HG03097 (cell line): Measurements from ENCODE around the gene OR2A1.
"Not testable (repeated sequence)": the region's sequence is repeated elsewhere in the genome, so short reads cannot be mapped to it uniquely, and the experiment has no call there.

Experiments
- ATAC-seq: cut with Tn5 transposase; IDR thresholded peaks from one replicate; pipeline ENCODE4 v1.9.1; 2021; ENCODE audit not compliant: unreplicated experiment, low FRiP score

OR2A1 gene

DNA sequence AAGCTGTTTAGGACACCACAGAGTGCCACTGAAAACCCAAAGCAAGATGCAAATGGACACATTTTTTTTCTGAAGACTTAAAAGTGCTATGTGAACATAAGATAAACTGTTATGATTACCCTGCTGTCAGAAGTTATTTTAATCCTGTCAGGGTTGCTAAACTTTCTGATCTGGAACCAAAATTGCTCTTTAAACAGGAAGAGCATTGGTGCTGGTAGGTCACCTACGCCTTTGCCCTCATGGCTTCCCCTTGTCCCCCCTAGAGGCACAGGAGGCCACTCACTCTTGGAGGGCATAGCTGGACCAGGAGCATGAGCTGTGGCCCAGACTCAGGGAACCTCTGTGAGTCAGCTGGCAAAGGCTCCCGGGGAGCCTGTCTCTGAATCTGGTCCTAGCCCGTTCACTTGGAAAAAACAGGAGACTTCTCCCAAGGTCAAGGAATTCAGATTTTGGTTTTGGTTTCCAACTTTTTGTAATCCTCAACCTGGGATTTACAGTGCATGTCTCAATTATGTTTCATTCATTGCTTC lies 9.5 kb downstream of the OR2A1 start:
- ATAC-seq, result not testable (repeated sequence)

DNA sequence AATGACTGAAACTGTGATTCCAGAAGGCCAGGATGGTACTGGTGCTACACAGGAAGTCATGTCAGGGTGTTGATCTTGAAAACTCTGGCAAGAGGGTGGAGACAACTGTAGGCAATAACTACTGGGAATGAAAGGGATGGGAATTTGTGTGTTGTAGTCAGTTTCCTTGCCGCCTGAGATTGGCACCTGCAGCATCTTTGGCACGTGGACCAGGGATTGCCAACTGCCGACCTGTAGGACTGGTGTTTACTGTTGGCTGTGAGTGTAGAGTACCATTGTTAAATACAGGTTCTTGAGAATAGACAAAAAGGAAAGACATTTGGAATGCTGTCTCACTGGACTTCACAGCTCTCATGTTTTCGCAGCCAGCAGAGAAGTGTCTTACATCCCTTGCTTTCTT lies 11.1 kb downstream of the OR2A1 start:
- ATAC-seq, result not testable (repeated sequence)

DNA sequence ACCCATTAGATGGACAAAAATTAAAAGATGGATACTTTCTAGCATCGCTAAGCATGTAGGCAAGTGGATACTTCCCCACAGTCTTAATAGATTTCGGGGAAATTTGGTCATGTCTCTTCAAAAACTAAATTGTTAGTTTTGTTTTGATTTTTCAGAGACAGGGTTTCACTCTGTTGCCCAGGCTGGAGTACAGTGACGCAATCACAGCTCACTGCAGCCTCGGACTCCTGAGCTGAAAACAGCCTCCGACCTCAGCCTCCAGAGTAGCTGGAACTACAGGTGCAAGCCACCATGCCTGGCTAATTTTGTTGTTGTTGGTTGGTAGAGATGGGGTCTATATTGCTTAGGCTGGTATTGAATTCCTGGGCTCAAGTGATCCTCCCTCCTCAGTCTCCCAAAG lies 13.6 kb downstream of the OR2A1 start:
- ATAC-seq, result not testable (repeated sequence)

DNA sequence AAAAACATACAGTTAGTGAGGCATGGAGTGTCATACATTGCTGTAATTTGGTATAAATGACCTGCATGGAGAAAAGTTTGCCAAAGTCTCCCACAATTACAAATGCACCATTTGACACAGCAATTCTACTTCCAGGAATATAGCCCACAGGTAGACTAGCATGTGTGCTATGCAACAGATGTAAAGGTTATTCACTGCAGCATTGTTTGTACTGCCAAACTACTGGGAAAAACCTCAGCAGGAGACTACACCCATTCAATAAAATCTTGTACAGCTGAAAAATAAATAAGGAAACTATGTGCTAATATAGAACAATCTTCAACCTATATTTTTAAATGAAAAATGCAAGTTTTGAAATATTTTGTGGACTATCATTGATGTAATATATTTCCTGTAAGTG lies 17.8 kb downstream of the OR2A1 start:
- not testable (repeated sequence) for ATAC-seq

DNA sequence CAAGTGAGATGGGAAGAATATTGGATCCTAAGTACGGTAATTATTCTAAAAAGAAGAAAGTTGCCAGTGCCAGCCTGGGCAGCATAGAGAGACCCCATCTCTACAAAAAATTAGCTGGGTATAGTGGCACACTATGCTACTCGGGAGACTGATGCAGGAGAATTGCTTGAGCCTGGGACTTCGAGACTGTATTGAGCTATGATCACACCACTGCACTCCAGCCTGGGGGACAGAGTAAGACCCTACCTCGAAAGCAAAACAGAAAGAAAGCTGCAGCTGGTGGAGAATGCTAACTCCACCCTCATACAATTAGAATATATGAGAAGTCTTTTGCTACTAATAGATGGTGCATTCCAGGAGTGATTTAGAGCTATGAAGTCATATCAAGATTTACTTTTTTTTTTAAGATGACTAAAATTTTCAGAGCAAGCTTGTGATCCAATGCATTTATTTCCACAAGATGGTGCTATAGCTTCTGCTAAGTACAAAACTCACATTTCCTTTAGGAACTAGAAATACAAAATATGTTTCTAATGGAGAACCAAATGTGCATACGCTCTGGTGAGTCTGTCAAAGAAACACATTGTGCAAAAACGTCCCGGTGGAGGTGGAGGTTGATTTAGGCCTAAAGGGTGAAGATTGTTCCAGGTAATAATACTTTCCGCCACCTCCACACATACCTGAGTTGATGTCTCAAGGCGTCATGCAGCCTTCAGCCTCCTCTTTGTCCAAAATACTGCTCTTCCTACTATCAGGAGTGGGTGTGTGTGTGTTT lies 19.2 kb downstream of the OR2A1 start:
- ATAC-seq, result not testable (repeated sequence)

DNA sequence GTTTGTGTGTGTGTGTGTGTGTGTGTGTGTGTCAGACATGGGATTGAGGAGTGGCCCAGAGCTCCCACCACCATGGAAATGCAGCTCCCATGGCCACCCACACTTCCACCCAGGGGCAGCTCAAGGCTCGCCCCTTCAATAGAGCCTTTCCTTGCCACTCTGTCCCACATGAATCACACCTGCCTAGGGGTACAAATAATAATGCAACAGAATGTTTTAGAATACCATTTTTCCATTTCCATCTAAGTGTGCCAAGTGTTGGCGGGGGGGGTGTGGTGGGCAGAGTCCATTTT lies 19.7 kb downstream of the OR2A1 start:
- not testable (repeated sequence) for ATAC-seq

DNA sequence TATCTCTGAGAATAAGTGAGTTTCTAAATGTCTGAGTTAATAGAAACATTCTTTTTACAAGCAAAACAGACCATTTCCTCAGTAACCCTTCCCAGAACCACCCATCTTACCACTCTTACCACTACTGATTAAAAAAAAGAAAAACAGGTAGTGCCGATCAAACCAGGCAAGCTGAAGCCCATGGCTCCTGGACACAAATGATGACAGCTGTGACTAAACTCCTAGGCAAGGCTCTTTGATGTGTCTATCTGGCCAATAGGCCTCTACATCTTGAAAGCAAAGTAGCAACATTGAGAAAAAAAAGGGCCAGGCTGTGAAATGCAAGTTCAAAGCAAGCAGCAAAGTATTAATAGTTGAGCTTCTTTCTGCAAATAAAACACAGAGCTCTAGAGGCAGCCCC lies 36.4 kb downstream of the OR2A1 start:
- not testable (repeated sequence) for ATAC-seq

DNA sequence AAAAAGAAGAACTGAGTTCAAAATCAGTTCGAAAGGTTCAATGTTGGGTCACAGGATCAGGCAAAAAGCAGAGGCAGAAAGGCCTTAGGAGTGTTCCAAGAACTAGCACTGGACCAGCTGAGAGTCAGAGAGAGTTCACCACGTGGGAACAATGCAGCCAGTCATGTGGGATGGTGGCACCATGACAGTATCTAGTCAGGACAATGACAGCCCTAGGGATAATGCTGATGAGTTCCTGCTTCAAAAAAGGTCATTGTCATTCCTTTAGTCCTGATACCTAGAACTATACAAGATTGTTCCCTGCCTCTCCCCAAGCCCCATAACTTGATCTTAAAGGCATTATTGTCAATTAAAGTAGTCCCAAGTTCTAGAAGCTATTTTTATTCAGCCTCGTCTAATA lies 39.4 kb downstream of the OR2A1 start:
- not testable (repeated sequence) for ATAC-seq

DNA sequence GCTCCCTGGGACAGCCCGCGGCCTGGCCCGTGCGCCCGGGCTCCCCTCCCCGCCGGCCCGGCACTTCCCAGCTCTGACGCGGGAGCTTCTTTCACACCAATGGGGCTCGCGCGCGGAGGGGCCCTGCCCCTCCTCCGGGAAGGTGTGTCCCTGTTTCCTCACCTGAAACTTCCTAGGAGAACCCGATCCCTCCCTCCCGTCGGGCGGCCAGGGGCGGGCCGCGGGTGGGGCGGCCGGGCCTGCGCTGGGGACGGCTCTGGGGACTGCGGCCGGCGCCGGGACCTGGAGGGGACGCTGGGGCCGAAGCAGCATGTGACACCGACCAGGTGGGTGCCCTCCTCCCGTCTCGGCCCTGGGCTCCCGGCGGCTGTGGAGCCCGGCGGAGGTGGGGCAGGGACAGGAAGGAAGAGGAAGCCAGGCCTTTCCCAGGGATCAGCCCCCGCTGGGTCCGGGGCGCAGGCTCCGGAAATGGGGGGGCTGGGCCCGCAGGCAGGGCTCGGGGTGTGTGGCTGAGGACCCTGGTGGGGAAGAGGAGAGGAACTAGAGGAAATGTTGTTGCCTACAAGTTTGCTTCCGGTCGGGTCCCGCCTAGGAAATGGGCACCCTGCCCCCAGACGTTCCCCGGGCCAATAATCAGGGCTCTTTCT lies 43.1 kb downstream of the OR2A1 start, which contains the start of gene ARHGEF5:
Gene ARHGEF5 (plus strand): TSS at position 227 of the 647 bp plus-strand sequence. CDS start 7,268 bp downstream, outside the sequence.
- peak; percentile 72 for ATAC-seq

DNA sequence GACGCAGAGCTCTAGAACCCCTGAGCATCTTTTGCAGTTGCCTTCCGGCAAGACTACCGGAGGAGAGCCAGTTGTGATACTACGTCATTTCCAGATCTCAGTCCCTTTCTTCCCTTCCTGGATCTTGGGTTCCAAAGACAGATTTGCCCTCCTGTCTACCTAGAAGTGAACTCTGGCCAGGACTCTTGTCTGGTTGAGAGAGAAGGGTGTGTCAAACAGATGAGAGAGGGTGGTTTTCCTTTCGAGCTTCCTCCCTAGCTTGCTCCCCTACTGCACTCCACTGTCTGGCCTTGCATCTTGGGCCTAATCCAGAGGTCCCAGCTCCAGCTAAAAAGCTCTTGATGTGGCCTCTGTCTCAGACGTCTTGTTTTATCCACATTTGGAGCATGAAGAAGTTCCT lies 44.0 kb downstream of the OR2A1 start:
- not testable (repeated sequence) for ATAC-seq

DNA sequence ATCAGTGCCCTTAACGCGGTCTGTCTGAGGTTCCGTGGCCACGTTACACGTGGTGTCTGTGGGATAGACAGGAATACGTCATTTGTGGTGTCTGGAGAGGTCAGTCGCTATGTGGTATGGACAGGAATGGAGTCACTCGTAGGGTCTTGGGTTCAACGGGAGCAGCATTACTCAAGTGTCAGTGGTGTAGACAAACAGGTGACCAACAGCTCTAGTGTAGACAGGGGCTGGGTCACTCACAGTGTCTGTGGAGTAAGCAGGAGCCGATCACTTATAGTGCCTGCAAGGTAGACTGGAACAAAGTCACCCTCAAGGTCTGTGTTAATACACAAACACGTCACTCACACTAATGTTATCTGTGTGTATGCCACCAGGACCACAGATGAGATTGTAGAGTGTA lies 44.6 kb downstream of the OR2A1 start:
- not testable (repeated sequence) for ATAC-seq

DNA sequence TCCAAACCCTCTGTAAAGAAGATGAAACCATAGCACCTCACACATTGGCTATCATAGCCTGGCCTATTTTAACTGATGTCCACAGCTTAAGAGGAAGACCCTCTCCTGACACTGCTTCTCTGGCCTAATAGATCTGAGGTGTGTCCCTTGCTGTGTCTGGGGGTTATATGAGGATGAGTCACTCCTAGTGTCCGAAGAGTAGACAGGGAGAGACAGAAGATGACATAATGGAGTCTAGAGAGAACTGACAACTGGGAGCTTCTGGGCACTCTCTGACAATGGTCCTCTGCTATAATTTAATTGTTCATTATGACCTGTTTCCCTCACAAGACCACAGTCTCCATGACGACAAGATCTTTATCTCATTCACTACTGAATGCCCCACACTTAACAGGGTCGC lies 49.8 kb downstream of the OR2A1 start:
- not testable (repeated sequence) for ATAC-seq

DNA sequence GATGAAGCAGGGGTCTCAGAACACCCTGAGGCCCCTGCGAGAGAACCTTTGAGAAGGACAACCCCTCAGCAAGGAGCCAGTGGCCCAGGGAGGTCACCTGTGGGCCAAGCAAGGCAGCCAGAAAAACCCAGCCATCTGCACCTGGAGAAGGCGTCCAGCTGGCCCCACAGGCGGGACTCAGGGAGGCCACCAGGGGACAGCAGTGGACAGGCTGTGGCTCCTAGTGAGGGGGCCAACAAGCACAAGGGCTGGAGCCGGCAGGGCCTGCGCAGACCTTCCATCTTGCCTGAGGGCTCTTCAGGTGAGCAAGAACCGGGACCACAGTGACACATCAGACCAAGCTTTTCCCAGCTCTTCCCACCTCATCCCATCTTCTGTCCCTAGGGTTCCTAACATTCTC lies 53.3 kb downstream of the OR2A1 start:
- ATAC-seq, result not testable (repeated sequence)

DNA sequence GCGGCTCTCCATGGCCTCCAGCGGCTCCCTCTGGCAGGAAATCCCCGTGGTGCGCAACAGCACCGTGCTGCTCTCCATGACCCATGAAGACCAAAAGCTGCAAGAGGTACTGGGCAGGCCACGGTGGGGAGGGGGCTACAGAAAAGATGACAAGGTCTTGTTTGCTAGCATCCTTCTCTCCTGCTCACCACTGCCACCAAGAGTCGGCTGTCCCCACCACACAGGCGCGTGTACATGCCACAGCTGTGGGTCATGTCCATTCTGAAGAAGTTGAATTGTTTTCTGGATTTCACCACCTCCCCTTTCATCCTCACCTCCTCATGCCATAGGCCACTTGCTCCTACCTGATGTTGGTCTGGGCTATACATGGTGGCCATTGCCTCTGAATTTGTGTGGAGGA lies 55.0 kb downstream of the OR2A1 start:
- ATAC-seq, result not testable (repeated sequence)

DNA sequence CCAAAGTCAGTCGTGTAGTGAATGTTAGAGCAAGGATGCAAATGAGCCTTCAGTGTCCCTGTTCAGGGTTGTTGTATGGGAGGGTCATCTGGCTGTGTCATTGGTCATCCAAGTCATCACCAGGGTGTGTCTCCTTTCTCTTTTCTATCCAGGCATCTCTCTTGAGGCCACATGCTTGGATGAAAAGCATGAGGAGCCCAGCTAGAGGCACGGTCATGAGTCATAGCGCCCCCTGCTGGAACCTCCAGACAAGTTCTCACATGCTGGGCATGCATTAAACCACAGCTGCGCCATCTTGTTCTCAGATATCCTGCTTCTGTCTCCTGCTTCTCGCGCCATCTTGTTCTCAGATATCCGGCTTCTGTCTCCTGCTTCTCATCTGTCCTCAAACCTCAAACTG lies 57.0 kb downstream of the OR2A1 start:
- ATAC-seq, result not testable (repeated sequence)
